MM.1S (cell line): ENCODE results near the gene DNAH6.

Source experiments
- DNase-seq: peaks from one replicate; pipeline ENCODE4 v3.0.0-alpha.2; 2015
- H2AFZ ChIP-seq: fragments of 300-600 bp; sonication (generic); 2 replicates; pipeline ENCODE4 v1.6.0; 2016; ENCODE audit warnings: antibody characterized with exemption, low read length
- H3F3A ChIP-seq: fragments of 300-600 bp; sonication (generic); 2 replicates; pipeline ENCODE4 v1.6.1; 2016; ENCODE audit warnings: mild to moderate bottlenecking, antibody characterized with exemption, low read length, moderate library complexity, mixed read lengths; ENCODE audit not compliant: insufficient read depth
- H3K27ac ChIP-seq: fragments of 300-600 bp; sonication (generic); 2 replicates; pipeline ENCODE4 v1.5.1; 2016; ENCODE audit warnings: mild to moderate bottlenecking, low read length
- H3K27me3 ChIP-seq: fragments of 300-600 bp; sonication (generic); replicated peaks from 2 replicates; pipeline ENCODE4 v1.6.0; 2016; ENCODE audit warnings: low read length; ENCODE audit not compliant: insufficient read depth
- H3K36me3 ChIP-seq: fragments of 300-600 bp; sonication (generic); replicated peaks from 2 replicates; pipeline ENCODE4 v1.6.1; 2016; ENCODE audit warnings: mild to moderate bottlenecking, low read length, mixed read lengths; ENCODE audit not compliant: insufficient read depth
- H3K4me1 ChIP-seq: fragments of 300-600 bp; sonication (generic); 2 replicates; pipeline ENCODE4 v1.6.1; 2016; ENCODE audit warnings: low read length, mixed read lengths
- H3K4me2 ChIP-seq: fragments of 300-600 bp; sonication (generic); 2 replicates; pipeline ENCODE4 v1.6.0; 2016; ENCODE audit warnings: low read depth, low read length
- H3K4me3 ChIP-seq: fragments of 300-600 bp; sonication (generic); 2 replicates; pipeline ENCODE4 v1.5.1; 2016; ENCODE audit warnings: low read length, mixed read lengths
- H3K79me2 ChIP-seq: fragments of 300-600 bp; sonication (generic); 2 replicates; pipeline ENCODE4 v1.6.1; 2016; ENCODE audit warnings: mixed run types, low read length, mixed read lengths
- H3K9ac ChIP-seq: fragments of 300-600 bp; sonication (generic); 2 replicates; pipeline ENCODE4 v1.6.1; 2016; ENCODE audit warnings: low read length, mixed read lengths
- H3K9me2 ChIP-seq: fragments of 300-600 bp; sonication (generic); replicated peaks from 2 replicates; pipeline ENCODE4 v1.6.1; 2016; ENCODE audit warnings: mild to moderate bottlenecking, low read length, mixed read lengths; ENCODE audit not compliant: insufficient read depth
- H3K9me3 ChIP-seq: fragments of 300-600 bp; sonication (generic); replicated peaks from 2 replicates; pipeline ENCODE4 v1.6.1; 2016; ENCODE audit warnings: mild to moderate bottlenecking, low read length, mixed read lengths; ENCODE audit not compliant: insufficient read depth
- H4K20me1 ChIP-seq: fragments of 300-600 bp; sonication (generic); 2 replicates; pipeline ENCODE4 v1.6.1; 2016; ENCODE audit warnings: mild to moderate bottlenecking, low read length, moderate library complexity, mixed read lengths; ENCODE audit not compliant: insufficient read depth
- EZH2 ChIP-seq: fragments of 300-600 bp; sonication (generic); optimal IDR thresholded peaks from 2 replicates; pipeline ENCODE3; 2017; ENCODE audit warnings: low read depth, mild to moderate bottlenecking, antibody characterized with exemption, low read length, mixed read lengths
- EZH2phosphoT487 ChIP-seq: fragments of 300-600 bp; sonication (generic); IDR thresholded peaks from 2 replicates; pipeline ENCODE4 v1.6.1; 2018; ENCODE audit warnings: antibody characterized with exemption, low read length
- TF ChIP-seq, protein P1 (sequence below): fragments of 300-600 bp; sonication (generic); IDR thresholded peaks from 2 replicates; pipeline ENCODE4 v1.5.1; 2016; ENCODE audit warnings: antibody characterized with exemption, low read length, mixed read lengths

Gene DNAH6

DNA sequence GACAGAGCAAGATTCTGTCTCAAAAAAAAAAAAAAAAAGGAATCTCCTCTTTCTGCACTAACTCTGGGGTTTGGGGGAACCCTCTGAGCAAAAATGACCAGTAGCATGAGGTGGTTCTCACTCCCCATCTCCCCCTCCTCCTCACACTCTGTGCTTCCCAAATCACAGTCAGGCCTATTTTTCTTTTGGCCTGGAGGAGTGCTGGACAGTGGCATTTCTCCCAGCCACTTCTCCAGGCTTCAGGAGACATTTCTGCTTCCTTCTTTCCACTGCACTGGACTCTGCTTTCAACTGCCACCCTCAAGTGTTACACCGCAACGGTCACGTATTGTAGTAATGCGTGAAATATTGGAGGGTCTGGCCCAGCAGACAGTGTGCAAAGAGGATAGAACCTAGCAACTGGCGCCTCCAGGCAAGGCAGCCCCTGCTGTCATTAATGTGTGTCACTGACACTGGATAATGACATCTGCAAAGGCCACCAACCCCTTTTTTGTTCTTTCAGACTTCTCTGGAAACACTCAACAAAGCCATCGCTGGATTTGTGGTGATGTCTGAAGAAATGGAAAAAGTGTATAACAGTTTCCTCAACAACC, 295.6 kb downstream of the DNAH6 start:
- TF ChIP-seq, protein P1, sequence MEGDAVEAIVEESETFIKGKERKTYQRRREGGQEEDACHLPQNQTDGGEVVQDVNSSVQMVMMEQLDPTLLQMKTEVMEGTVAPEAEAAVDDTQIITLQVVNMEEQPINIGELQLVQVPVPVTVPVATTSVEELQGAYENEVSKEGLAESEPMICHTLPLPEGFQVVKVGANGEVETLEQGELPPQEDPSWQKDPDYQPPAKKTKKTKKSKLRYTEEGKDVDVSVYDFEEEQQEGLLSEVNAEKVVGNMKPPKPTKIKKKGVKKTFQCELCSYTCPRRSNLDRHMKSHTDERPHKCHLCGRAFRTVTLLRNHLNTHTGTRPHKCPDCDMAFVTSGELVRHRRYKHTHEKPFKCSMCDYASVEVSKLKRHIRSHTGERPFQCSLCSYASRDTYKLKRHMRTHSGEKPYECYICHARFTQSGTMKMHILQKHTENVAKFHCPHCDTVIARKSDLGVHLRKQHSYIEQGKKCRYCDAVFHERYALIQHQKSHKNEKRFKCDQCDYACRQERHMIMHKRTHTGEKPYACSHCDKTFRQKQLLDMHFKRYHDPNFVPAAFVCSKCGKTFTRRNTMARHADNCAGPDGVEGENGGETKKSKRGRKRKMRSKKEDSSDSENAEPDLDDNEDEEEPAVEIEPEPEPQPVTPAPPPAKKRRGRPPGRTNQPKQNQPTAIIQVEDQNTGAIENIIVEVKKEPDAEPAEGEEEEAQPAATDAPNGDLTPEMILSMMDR, result no peak
- TF ChIP-seq EZH2, result no peak
- TF ChIP-seq EZH2phosphoT487, result no peak
- peaks cover 33% of the 10 kb centered on the region for H3K4me1 ChIP-seq
- H3K9ac ChIP-seq, result no peak overlapping the region
- no peaks in the 10 kb centered on the region for H3K79me2 ChIP-seq
- H3K36me3 ChIP-seq, result no peaks in the 10 kb centered on the region
- H3K4me3 ChIP-seq, result no peak overlapping the region
- no peaks in the 10 kb centered on the region for H3K9me2 ChIP-seq
- H4K20me1 ChIP-seq, result no peaks in the 10 kb centered on the region
- no peaks in the 10 kb centered on the region for H3K9me3 ChIP-seq
- H3K4me2 ChIP-seq, result no peak overlapping the region
- peaks cover 10% of the 10 kb centered on the region for H3F3A ChIP-seq
- H3K27ac ChIP-seq, result no peak overlapping the region
- no peak for DNase-seq
- H3K27me3 ChIP-seq, result no peaks in the 10 kb centered on the region
- H2AFZ ChIP-seq, result no peak overlapping the region

DNA sequence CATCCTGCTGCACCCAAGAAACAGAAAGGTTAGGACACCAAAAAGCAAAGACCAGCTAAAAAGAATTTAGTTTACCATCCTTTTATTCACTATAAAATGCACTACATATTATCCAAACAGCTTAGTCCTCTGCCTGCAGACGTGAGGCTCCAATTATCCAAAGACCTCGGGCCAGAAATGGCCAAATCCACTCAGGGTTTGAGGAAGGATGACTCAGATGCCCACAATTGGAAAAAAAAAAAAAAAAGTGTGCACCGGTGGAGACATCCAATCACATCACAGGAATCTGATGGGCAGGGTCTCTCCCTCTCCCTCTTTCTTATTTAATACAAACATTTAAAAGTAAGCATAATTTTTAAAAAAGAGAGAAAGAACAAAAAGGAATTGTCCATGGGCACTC, 298.8 kb downstream of the DNAH6 start:
- no peaks in the 10 kb centered on the region for H3K9me2 ChIP-seq
- peaks cover 33% of the 10 kb centered on the region for H3K4me1 ChIP-seq
- no peaks in the 10 kb centered on the region for H3K9me3 ChIP-seq
- no peak for DNase-seq
- H4K20me1 ChIP-seq, result no peaks in the 10 kb centered on the region
- H2AFZ ChIP-seq, result no peak overlapping the region
- no peaks in the 10 kb centered on the region for H3K79me2 ChIP-seq
- H3K27ac ChIP-seq, result no peak overlapping the region
- peaks cover 18% of the 10 kb centered on the region for H3F3A ChIP-seq
- H3K27me3 ChIP-seq, result no peaks in the 10 kb centered on the region
- H3K9ac ChIP-seq, result no peak overlapping the region
- no peaks in the 10 kb centered on the region for H3K36me3 ChIP-seq
- H3K4me2 ChIP-seq, result no peak overlapping the region
- no peak overlapping the region for H3K4me3 ChIP-seq
- TF ChIP-seq EZH2phosphoT487 (no peak), EZH2 (no peak)
- TF ChIP-seq, protein P1, result no peak

DNA sequence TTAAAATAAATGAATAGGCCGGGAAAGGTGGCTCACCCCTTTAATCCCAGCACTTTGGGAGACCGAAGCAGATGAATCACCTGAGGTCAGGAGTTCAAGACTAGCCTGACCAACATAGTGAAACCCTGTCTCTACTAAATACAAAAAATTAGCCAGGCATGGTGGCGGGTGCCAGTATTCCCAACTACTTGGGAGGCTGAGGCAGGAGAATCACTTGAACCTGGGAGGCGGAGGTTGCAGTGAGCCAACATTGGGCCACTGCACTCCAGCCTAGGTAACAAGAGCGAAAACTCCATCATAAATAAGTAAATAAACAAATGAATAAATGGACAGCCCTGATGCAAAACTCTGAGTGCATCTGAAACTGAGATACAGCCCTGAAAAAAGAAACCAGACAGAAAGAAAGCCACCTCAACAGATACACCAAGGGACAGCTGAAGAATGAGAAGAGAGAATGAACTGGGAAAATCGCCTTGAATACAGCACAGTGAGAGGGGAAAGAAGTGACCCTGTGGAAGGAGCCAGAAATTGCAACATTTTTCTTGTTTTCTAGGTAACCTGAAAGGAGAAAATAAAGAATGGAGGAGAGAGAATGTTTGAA, 300.2 kb downstream of the DNAH6 start:
- Histone ChIP-seq H3K9me2 (no peaks in the 10 kb centered on the region), H3K79me2 (no peaks in the 10 kb centered on the region), H4K20me1 (no peaks in the 10 kb centered on the region), H3K4me3 (peak overlapping the region; percentile 14), H3K4me1 (peaks cover 33% of the 10 kb centered on the region), H3K27me3 (no peaks in the 10 kb centered on the region), H3K36me3 (no peaks in the 10 kb centered on the region), H3K9ac (peak overlapping the region; percentile 24; the same call in 1 of the 2 replicates), H3K9me3 (no peaks in the 10 kb centered on the region), H3K4me2 (peak overlapping the region; percentile 75), H2AFZ (no peak overlapping the region), H3F3A (peaks cover 18% of the 10 kb centered on the region), H3K27ac (peak overlapping the region; percentile 90)
- DNase-seq, result peak; percentile 71
- TF ChIP-seq EZH2, result no peak
- TF ChIP-seq EZH2phosphoT487, result no peak
- TF ChIP-seq, protein P1, result no peak
